ENCODE measurements around the gene CCDC142.

CCDC142 gene

GRCh38 chr2:74516650-74517049, 33.9 kb upstream of the CCDC142 start:
- DNase-seq (ENCODE audit: low spot score) (no peak), ATAC-seq (ENCODE audit: low read depth) (no peak)
- Histone ChIP-seq H3K27me3 (ENCODE audit: insufficient read depth, poor library complexity, severe bottlenecking) (peaks cover 82% of the 10 kb centered on the region), H3K9me3 (ENCODE audit: severe bottlenecking) (no peaks in the 10 kb centered on the region), H3K27ac (ENCODE audit: poor library complexity, severe bottlenecking) (no peak overlapping the region), H3K4me1 (ENCODE audit: insufficient read depth, poor library complexity, severe bottlenecking) (no peaks in the 10 kb centered on the region), H3K4me3 (ENCODE audit: severe bottlenecking) (no peak overlapping the region), H3K36me3 (ENCODE audit: low read depth) (no peaks in the 10 kb centered on the region)
- TF ChIP-seq, protein P1, sequence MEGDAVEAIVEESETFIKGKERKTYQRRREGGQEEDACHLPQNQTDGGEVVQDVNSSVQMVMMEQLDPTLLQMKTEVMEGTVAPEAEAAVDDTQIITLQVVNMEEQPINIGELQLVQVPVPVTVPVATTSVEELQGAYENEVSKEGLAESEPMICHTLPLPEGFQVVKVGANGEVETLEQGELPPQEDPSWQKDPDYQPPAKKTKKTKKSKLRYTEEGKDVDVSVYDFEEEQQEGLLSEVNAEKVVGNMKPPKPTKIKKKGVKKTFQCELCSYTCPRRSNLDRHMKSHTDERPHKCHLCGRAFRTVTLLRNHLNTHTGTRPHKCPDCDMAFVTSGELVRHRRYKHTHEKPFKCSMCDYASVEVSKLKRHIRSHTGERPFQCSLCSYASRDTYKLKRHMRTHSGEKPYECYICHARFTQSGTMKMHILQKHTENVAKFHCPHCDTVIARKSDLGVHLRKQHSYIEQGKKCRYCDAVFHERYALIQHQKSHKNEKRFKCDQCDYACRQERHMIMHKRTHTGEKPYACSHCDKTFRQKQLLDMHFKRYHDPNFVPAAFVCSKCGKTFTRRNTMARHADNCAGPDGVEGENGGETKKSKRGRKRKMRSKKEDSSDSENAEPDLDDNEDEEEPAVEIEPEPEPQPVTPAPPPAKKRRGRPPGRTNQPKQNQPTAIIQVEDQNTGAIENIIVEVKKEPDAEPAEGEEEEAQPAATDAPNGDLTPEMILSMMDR (IDR thresholded peaks at IDR 0.05; ENCODE audit: poor library complexity, severe bottlenecking), result no peak

DNA sequence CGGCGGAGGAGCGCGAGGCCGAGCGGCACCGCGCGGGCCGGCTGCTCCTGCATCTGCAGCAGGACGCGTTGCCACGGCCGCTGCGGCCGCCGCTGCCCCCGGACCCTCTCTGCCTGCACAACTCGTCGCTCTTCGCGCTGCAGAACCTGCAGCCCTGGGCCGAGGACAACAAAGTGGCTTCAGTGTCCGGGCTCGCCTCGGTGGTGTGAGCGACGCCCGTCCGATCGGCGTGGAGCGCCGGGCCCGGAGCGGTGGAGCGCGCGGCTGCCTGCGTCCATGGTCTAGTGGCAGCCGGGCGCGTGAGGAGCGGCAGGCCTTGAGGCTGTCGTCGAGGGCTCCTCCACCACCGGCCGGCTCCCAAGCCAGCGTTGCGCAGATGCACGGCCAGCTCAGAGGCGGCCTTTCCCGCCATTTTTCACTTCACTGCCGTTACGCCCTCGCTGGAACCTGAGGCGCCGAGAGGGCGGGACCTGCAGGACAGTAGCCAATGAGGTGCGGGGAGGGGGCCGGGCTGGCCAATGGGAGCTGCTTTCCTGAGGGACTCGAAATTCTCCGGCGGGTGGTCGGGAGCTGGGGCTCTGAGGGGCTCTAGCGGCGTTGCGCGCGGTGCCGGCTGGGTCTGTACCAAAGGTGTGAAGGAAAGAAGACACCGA, 33.3 kb upstream of the CCDC142 start:
- Histone ChIP-seq H3K27me3 (ENCODE audit: insufficient read depth, poor library complexity, severe bottlenecking) (peaks cover 85% of the 10 kb centered on the region), H3K4me3 (ENCODE audit: severe bottlenecking) (no peak overlapping the region), H3K4me1 (ENCODE audit: insufficient read depth, poor library complexity, severe bottlenecking) (no peaks in the 10 kb centered on the region), H3K9me3 (ENCODE audit: severe bottlenecking) (no peaks in the 10 kb centered on the region), H3K36me3 (ENCODE audit: low read depth) (no peaks in the 10 kb centered on the region), H3K27ac (ENCODE audit: poor library complexity, severe bottlenecking) (no peak overlapping the region)
- ATAC-seq (ENCODE audit: low read depth) (no peak; the same call in 2 of the 3 replicates), DNase-seq (ENCODE audit: low spot score) (peak; percentile 69)
- TF ChIP-seq, protein P1 (IDR thresholded peaks at IDR 0.05; ENCODE audit: poor library complexity, severe bottlenecking), result no peak

DNA sequence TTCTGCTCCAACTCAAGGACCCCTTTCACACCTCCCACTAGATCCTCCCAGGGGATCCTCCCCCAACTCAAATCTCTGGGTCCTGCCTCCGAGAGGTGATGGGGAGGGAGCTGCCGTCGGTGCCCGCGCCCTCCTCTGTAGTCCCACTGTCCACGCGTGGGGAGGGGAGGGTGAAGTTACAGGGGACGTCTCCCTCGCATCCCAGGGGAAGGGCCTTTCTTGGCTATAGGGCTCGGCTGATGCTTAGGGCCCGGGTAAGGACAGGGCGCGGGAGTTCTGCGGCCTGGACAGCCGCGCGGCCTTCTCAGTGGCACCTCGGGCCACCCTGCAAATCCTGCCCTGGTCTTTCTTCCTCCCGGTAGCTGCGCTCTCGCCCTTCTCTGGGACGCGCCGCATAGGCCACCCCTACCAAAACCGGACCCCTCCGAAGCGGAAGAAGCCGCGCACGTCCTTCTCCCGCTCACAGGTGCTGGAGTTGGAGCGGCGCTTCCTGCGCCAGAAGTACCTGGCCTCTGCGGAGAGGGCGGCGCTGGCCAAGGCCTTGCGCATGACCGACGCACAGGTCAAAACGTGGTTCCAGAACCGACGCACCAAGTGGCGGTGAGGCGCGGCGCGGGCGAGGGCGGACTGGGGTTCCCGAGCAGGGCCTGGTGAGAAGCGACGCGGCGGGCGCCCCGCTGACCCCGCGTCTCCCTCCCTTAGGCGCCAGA, 32.6 kb upstream of the CCDC142 start:
- Histone ChIP-seq H3K9me3 (ENCODE audit: severe bottlenecking) (no peaks in the 10 kb centered on the region), H3K4me1 (ENCODE audit: insufficient read depth, poor library complexity, severe bottlenecking) (no peaks in the 10 kb centered on the region), H3K36me3 (ENCODE audit: low read depth) (no peaks in the 10 kb centered on the region), H3K4me3 (ENCODE audit: severe bottlenecking) (no peak overlapping the region), H3K27ac (ENCODE audit: poor library complexity, severe bottlenecking) (no peak overlapping the region), H3K27me3 (ENCODE audit: insufficient read depth, poor library complexity, severe bottlenecking) (peaks cover 85% of the 10 kb centered on the region)
- peak; percentile 42 for DNase-seq (ENCODE audit: low spot score)
- TF ChIP-seq, protein P1 (IDR thresholded peaks at IDR 0.05; ENCODE audit: poor library complexity, severe bottlenecking), result no peak
- ATAC-seq (ENCODE audit: low read depth), result no peak

GRCh38 chr2:74514368-74515270, 31.8 kb upstream of the CCDC142 start, which contains the start of gene TLX2:
TLX2 (plus strand) TSS chr2:74514450; CDS start chr2:74514807, 357 bp downstream.
- peaks cover 80% of the 10 kb centered on the region for H3K27me3 ChIP-seq (ENCODE audit: insufficient read depth, poor library complexity, severe bottlenecking)
- no peak within 1 kb of the TSS for H3K4me3 ChIP-seq (ENCODE audit: severe bottlenecking)
- ATAC-seq (ENCODE audit: low read depth) (peak; percentile 28), DNase-seq (ENCODE audit: low spot score) (peak; percentile 58)
- H3K36me3 ChIP-seq (ENCODE audit: low read depth), result no peaks in the 10 kb centered on the region
- H3K27ac ChIP-seq (ENCODE audit: poor library complexity, severe bottlenecking), result no peak within 1 kb of the TSS
- H3K9me3 ChIP-seq (ENCODE audit: severe bottlenecking), result no peaks in the 10 kb centered on the region
- TF ChIP-seq, protein P1 (IDR thresholded peaks at IDR 0.05; ENCODE audit: poor library complexity, severe bottlenecking), result no peak
- no peaks in the 10 kb centered on the region for H3K4me1 ChIP-seq (ENCODE audit: insufficient read depth, poor library complexity, severe bottlenecking)
